ENCODE measurements around the gene SLC66A2. TPM values are rescaled to one million over a fixed set of nuclear protein-coding genes. Genes with fewer than 3 reads are reported as not detected.

Gene SLC66A2
- total and polyA plus RNA-seq, 8 donors, result 19.6 to 36.1 (median 22.6) TPM

- Histone ChIP-seq H3K36me3 (peaks cover 3 to 8% (median 8%) of the 10 kb centered on the region in 3 donors), H3K4me3 (no peak overlapping the region), H3K4me1 (no peaks in the 10 kb centered on the region), H3K27ac (no peak overlapping the region), H3K9me3 (no peaks in the 10 kb centered on the region), H3K27me3 (no peaks in the 10 kb centered on the region)
- DNase-seq, result no peak
- intact Hi-C loops (cut with DNase I), result no loop called here
- no peak for TF ChIP-seq CTCF (IDR thresholded peaks at IDR 0.05)
- 95 to 97% methylated on average over 28 of the region's 28 CpGs for WGBS, 2 donors
- ATAC-seq, result no peak
- no peak for FAIRE-seq
These were observed 48.3 kb downstream of the SLC66A2 start for GRCh38 chr18:79903071-79903635.

- FAIRE-seq, result no peak
- ATAC-seq, result no peak
These were observed 48.8 kb downstream of the SLC66A2 start for GRCh38 chr18:79902640-79903039.

GRCh38 chr18:79902075-79902474 is 49.4 kb downstream of the SLC66A2 start:
- Histone ChIP-seq H3K36me3 (peaks cover 3 to 8% (median 8%) of the 10 kb centered on the region in 3 donors), H3K4me3 (no peak overlapping the region), H3K9me3 (no peaks in the 10 kb centered on the region), H3K27ac (no peak overlapping the region), H3K4me1 (no peaks in the 10 kb centered on the region), H3K27me3 (no peaks in the 10 kb centered on the region)
- FAIRE-seq (no peak), DNase-seq (peak in 1 of 6 donors; percentile 11), ATAC-seq (no peak)
- no peak for TF ChIP-seq CTCF (IDR thresholded peaks at IDR 0.05)
- 91 to 93% methylated on average over 8 of the region's 8 CpGs for WGBS, 2 donors
- intact Hi-C loops (cut with DNase I), result no loop called here

More at GRCh38 chr18:79902640-79903039, 48.8 kb downstream of the SLC66A2 start:
- TF ChIP-seq CTCF (IDR thresholded peaks at IDR 0.05), result no peak
- Histone ChIP-seq H3K27me3 (no peaks in the 10 kb centered on the region), H3K36me3 (peaks cover 3 to 8% (median 8%) of the 10 kb centered on the region in 3 donors), H3K27ac (no peak overlapping the region), H3K4me3 (no peak overlapping the region), H3K4me1 (no peaks in the 10 kb centered on the region), H3K9me3 (no peaks in the 10 kb centered on the region)
- intact Hi-C loops (cut with DNase I), result no loop called here
- no peak for DNase-seq
- WGBS, 2 donors, result 98% methylated on average over 20 of the region's 20 CpGs

- H3K4me3 ChIP-seq, result no peak overlapping the region
- H3K27me3 ChIP-seq, result no peaks in the 10 kb centered on the region
- peaks cover 0 to 4% (median 0%) of the 10 kb centered on the region in 4 donors for H3K9me3 ChIP-seq
- no peak for DNase-seq
- WGBS, 2 donors, result 97 to 98% methylated on average over 13 of the region's 13 CpGs
- no peak for ATAC-seq
- no peak overlapping the region for H3K27ac ChIP-seq
- H3K36me3 ChIP-seq, result peaks cover 3 to 8% (median 8%) of the 10 kb centered on the region in 3 donors
- intact Hi-C loops (cut with DNase I), result no loop called here
- H3K4me1 ChIP-seq, result no peaks in the 10 kb centered on the region
- no peak for FAIRE-seq
- no peak for TF ChIP-seq CTCF (IDR thresholded peaks at IDR 0.05)
These were observed 49.8 kb downstream of the SLC66A2 start for GRCh38 chr18:79901665-79902064.

All from pancreas (tissue), 10 donors.